HS-5 (cell line): Measurements from ENCODE around the gene ZNF486.
A peak's percentile ranks its signal among the peaks of the same experiment; 100 is the strongest.
"Not testable (repeated sequence)": the region's sequence is repeated elsewhere in the genome, so short reads cannot be mapped to it uniquely, and the experiment has no call there.

Source experiments
- DNase-seq: peaks from one replicate; pipeline ENCODE4 v3.0.0-alpha.2; 2012; ENCODE audit warnings: low read depth

Gene ZNF486

GRCh38 chr19:20167020-20167644 lies at the start of gene ZNF486:
Gene ZNF486, plus strand, starts transcription at chr19:20167214. Its CDS starts 117 bp downstream, at chr19:20167331.
- peak; percentile 92 for DNase-seq

GRCh38 chr19:20118064-20118839 lies 48.8 kb upstream of the ZNF486 start:
- DNase-seq, result not testable (repeated sequence)

GRCh38 chr19:20124879-20125278 lies 42.1 kb upstream of the ZNF486 start:
- no peak for DNase-seq

- not testable (repeated sequence) for DNase-seq
These were observed 34.1 kb upstream of the ZNF486 start for GRCh38 chr19:20132933-20133332.

GRCh38 chr19:20137714-20138113 lies 29.3 kb upstream of the ZNF486 start:
- DNase-seq, result not testable (repeated sequence)

GRCh38 chr19:20151617-20152145 lies 15.3 kb upstream of the ZNF486 start:
- no peak for DNase-seq

- not testable (repeated sequence) for DNase-seq
These were observed 14.5 kb upstream of the ZNF486 start for GRCh38 chr19:20152506-20152905.

GRCh38 chr19:20153281-20153680 lies 13.7 kb upstream of the ZNF486 start:
- DNase-seq, result no peak

- no peak for DNase-seq
These were observed 12.4 kb upstream of the ZNF486 start for GRCh38 chr19:20154636-20155035.

GRCh38 chr19:20162821-20163220 lies 4.2 kb upstream of the ZNF486 start:
- no peak for DNase-seq

- DNase-seq, result no peak
These were observed 2.6 kb upstream of the ZNF486 start for GRCh38 chr19:20164456-20164855.

GRCh38 chr19:20165971-20166592 lies 932 bp upstream of the ZNF486 start:
- DNase-seq, result no peak

GRCh38 chr19:20167651-20168122 lies 673 bp downstream of the ZNF486 start:
- peak; percentile 19 for DNase-seq

- no peak for DNase-seq
These were observed 4.3 kb downstream of the ZNF486 start for GRCh38 chr19:20171285-20171684.

- DNase-seq, result not testable (repeated sequence)
These were observed 8.8 kb downstream of the ZNF486 start for GRCh38 chr19:20175848-20176247.

GRCh38 chr19:20179956-20180355 lies 12.9 kb downstream of the ZNF486 start:
- not testable (repeated sequence) for DNase-seq

GRCh38 chr19:20182222-20182785 lies 15.3 kb downstream of the ZNF486 start:
- no peak for DNase-seq

- DNase-seq, result no peak
These were observed 19.2 kb downstream of the ZNF486 start for GRCh38 chr19:20186174-20186573.

GRCh38 chr19:20197747-20198146 lies 30.7 kb downstream of the ZNF486 start:
- no peak for DNase-seq

GRCh38 chr19:20209051-20209450 lies 42.0 kb downstream of the ZNF486 start:
- no peak for DNase-seq

GRCh38 chr19:20214366-20214765 lies 47.4 kb downstream of the ZNF486 start:
- DNase-seq, result not testable (repeated sequence)

GRCh38 chr19:20221605-20222004 lies 54.6 kb downstream of the ZNF486 start:
- DNase-seq, result not testable (repeated sequence)
